BE2C (cell line): Measurements from ENCODE around the gene MORN5.
"Not testable (repeated sequence)": the region's sequence is repeated elsewhere in the genome, so short reads cannot be mapped to it uniquely, and the experiment has no call there.

Experiments
- DNase-seq: peaks from one replicate; pipeline ENCODE4 v3.0.0-alpha.2; 2020
- H3K27me3 ChIP-seq: fragments of 250-450 bp; sonication (Bioruptor Pico); 2 replicates; pipeline ENCODE4 v1.5.1; 2020; ENCODE audit warnings: mild to moderate bottlenecking
- H3K36me3 ChIP-seq: fragments of 250-450 bp; sonication (Bioruptor Pico); 2 replicates; pipeline ENCODE4 v1.5.1; 2020; ENCODE audit warnings: mild to moderate bottlenecking
- H3K4me1 ChIP-seq: fragments of 250-450 bp; sonication (Bioruptor Pico); 2 replicates; pipeline ENCODE4 v1.5.1; 2020
- H3K4me3 ChIP-seq: 2 replicates; pipeline ENCODE4 v1.5.1; 2011; ENCODE audit warnings: low read depth, low read length
- H3K9me3 ChIP-seq: fragments of 250-450 bp; sonication (Bioruptor Pico); 2 replicates; pipeline ENCODE4 v1.5.1; 2020
- TF ChIP-seq, protein P1 (sequence below): IDR thresholded peaks from 2 replicates; pipeline ENCODE4 v1.5.1; 2012; ENCODE audit warnings: mild to moderate bottlenecking, low read depth, low read length

The MORN5 gene

DNA sequence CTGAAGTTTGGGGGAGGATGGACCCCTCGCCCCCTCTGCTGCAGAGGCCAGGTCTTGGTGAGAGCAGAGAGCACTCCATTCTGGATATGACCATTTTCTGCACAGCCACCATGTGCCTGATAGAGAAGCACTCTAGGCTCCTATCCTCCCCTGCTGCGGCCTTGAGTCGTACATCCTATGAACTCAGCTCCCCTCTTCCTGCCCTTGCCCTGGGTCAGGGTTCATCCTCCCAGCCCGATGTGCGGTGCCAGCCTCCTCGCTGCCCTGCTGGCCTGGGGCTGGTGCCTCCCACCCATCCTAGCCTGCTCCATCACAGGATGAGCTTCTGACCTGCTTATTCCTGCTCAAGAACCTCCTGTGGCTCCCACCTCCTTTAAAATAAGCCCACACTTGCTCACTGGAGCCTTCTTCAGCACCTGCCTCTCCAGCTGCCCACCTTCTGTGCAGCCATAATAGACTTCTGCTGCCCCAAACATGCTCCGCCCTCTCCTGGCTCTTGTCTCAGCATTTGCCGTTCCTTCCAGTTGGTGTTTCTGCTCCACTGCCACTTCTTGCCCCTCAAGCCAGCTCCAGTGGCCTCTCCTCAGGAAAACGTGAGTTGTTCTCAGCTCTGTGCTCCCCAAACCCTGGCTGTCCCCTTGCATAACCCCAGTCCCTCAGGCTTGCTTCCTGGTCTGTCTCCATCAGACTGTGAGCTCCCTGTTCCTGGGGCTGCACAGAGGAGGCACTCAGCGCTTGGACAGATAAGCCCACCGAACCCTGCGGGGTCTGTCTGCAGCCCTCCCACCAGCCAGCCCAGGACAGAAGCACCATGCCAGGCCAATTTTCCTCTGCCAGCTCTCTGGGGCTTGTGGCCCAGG lies 44.3 kb upstream of the MORN5 start:
- H3K4me3 ChIP-seq = no peak overlapping the region
- DNase-seq = no peak
- H3K9me3 ChIP-seq = no peaks in the 10 kb centered on the region
- TF ChIP-seq, protein P1, sequence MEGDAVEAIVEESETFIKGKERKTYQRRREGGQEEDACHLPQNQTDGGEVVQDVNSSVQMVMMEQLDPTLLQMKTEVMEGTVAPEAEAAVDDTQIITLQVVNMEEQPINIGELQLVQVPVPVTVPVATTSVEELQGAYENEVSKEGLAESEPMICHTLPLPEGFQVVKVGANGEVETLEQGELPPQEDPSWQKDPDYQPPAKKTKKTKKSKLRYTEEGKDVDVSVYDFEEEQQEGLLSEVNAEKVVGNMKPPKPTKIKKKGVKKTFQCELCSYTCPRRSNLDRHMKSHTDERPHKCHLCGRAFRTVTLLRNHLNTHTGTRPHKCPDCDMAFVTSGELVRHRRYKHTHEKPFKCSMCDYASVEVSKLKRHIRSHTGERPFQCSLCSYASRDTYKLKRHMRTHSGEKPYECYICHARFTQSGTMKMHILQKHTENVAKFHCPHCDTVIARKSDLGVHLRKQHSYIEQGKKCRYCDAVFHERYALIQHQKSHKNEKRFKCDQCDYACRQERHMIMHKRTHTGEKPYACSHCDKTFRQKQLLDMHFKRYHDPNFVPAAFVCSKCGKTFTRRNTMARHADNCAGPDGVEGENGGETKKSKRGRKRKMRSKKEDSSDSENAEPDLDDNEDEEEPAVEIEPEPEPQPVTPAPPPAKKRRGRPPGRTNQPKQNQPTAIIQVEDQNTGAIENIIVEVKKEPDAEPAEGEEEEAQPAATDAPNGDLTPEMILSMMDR = no peak
- no peaks in the 10 kb centered on the region for H3K36me3 ChIP-seq
- H3K27me3 ChIP-seq = no peaks in the 10 kb centered on the region
- H3K4me1 ChIP-seq = no peaks in the 10 kb centered on the region; the same call in 1 of the 2 replicates

DNA sequence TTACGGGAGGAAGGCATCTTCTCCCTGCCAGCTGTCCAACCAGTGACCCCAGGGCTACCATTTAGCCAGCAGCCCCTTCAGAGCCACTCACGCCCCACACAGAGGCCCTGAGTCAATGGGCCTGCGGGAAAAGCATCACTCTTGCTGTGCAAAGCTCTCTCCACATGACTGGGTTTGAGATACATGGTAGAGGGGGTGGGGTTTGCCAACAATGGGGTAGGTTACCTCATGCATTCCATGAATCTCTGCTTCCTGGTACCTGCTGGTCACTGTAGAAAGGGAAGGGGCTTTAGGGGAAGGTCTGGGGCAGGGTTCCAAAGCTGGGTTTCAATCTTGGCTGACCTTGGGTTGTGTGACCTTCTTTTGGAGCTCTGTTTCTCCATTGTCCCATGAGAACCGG lies 43.7 kb upstream of the MORN5 start:
- Histone ChIP-seq H3K4me3 (no peak overlapping the region), H3K36me3 (no peaks in the 10 kb centered on the region), H3K9me3 (no peaks in the 10 kb centered on the region), H3K27me3 (no peaks in the 10 kb centered on the region), H3K4me1 (no peaks in the 10 kb centered on the region; the same call in 1 of the 2 replicates)
- no peak for DNase-seq
- TF ChIP-seq, protein P1 = no peak

DNA sequence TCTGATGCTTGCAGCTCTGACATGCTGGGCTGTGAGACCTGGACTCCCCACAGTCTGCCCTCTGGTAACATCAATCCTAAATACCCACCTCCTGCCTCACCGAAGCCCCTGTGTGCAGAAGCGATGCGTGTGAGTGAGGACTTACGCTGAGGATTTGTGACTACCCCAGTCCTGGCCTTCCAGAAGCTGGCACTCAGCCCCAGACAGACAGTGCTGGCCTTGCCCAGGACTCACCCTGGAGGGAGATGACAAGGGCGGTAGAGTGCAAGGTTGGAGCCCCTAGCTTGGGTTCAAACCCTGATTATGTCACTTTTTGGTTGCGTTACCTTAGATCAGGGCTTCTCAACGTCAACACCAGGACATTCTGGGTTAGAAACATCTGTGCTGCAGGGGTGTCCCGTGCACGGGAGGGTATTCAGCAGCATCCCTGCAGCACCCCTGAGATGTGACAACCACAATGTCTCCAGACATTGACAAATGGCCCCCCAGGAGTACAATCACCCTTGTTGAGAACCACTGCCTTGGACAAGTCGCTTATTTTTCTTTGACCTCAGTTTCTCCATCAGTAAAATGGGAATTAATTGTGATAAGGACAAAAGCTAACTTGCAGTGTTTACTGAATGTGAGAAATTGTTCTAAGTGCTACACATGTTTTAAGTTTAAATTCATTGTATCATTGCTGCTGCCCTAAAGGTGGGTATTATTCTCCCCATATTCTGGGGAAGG lies 43.1 kb upstream of the MORN5 start:
- H3K27me3 ChIP-seq = no peaks in the 10 kb centered on the region
- H3K9me3 ChIP-seq = no peaks in the 10 kb centered on the region
- no peaks in the 10 kb centered on the region for H3K36me3 ChIP-seq
- no peaks in the 10 kb centered on the region; the same call in 1 of the 2 replicates for H3K4me1 ChIP-seq
- DNase-seq = no peak
- no peak overlapping the region for H3K4me3 ChIP-seq
- TF ChIP-seq, protein P1 = no peak

DNA sequence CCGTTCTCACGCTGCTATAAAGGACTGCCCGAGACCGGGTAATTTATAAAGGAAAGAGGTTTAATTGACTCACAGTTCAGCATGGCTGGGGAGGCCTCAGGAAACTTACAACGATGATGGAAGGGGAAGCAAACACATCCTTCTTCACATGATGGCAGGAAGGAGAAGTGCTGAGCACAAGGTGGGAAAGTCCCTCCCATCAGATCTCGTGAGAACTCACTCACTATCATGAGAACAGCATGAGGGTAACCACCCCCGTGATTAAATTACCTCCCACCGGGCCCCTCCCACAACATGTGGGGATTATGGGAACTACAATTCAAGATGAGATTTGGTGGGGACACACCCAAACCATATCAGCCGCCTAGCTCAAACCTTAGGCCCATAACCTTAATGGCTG lies 42.5 kb upstream of the MORN5 start:
- H3K4me3 ChIP-seq, H3K9me3 ChIP-seq: not testable (repeated sequence)

DNA sequence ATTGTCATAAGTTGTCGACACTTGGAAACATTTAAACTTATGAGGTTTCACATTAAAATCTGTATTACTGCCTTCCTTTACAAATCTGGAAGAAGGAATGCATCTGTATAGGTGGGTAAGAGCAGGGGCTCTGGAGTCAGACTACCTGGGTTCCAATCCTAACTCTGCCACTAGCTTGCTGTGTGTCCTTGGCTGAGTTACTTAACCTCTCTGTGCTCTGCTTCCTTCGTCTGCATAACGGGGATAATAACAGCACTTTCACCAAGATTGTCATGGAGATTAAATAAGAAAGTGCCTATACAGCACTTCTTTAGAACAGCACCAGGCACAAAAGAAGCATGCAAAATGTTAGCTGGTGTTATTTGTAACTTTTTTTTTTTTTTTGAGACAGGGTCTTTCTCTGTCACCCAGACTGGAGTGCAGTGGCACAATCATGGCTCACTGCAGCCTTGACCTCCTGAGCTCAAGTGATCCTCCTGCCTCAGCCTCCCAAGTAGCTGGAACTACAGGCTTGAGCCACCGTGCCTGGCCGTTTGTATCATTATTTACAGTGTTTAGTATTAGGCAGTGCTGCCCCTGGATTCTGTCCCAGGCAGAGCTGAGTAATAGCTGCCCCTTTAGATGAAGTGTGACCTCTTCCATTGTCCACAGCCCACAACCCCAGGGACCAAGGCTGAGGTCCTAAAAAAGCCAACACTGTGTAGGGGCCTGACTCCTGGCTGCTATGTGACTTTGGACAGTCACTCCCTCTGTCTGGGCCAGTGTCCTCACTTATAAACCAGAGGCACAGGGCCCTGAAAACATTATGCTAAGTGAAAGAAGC lies 41.2 kb upstream of the MORN5 start:
- Histone ChIP-seq H3K4me3 (no peak overlapping the region), H3K36me3 (no peaks in the 10 kb centered on the region), H3K9me3 (no peaks in the 10 kb centered on the region), H3K27me3 (no peaks in the 10 kb centered on the region), H3K4me1 (no peaks in the 10 kb centered on the region; the same call in 1 of the 2 replicates)
- TF ChIP-seq, protein P1 = no peak
- no peak for DNase-seq

More for the DNA sequence above, 42.5 kb upstream of the MORN5 start:
- H3K27me3 ChIP-seq, H3K36me3 ChIP-seq, H3K4me1 ChIP-seq, DNase-seq: not testable (repeated sequence)

DNA sequence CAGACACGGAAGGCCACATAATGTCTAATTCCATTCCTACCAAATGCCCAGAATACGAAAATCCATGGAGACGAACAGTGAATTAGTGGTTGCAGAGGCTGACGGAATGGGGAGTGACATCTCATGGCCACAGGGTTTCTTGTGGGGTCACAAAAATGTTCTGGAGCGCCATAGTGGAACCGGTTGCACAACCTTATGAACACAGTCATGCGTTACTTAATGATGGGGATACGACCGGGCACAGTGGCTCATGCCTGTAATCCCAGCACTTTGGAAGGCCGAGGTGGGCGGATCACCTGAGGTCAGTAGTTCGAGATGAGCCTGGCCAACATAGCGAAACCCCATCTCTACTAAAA lies 40.6 kb upstream of the MORN5 start:
- no peak overlapping the region for H3K4me3 ChIP-seq
- no peaks in the 10 kb centered on the region for H3K27me3 ChIP-seq
- DNase-seq = no peak
- no peaks in the 10 kb centered on the region; the same call in 1 of the 2 replicates for H3K4me1 ChIP-seq
- H3K9me3 ChIP-seq = no peaks in the 10 kb centered on the region
- TF ChIP-seq, protein P1 = no peak
- no peaks in the 10 kb centered on the region for H3K36me3 ChIP-seq
